Trophoblast cell (in vitro differentiated cells and primary cell): ENCODE data around the gene ABAT.
"Not testable (repeated sequence)": the region's sequence is repeated elsewhere in the genome, so short reads cannot be mapped to it uniquely, and the experiment has no call there.

Experiments
- DNase-seq, 2 donors: peaks; one replicate each; pipeline ENCODE4 v3.0.0-alpha.2; 2016
- H2AFZ ChIP-seq: 2 replicates; pipeline ENCODE4 v1.6.1; 2013; ENCODE audit warnings: low read length, moderate library complexity, mild to moderate bottlenecking; ENCODE audit not compliant: insufficient read depth, poor library complexity
- H2AK5ac ChIP-seq: 2 replicates; pipeline ENCODE4 v1.6.1; 2013; ENCODE audit warnings: mild to moderate bottlenecking, low read length
- H2BK120ac ChIP-seq: 2 replicates; pipeline ENCODE4 v1.6.1; 2013; ENCODE audit warnings: low read length, mild to moderate bottlenecking, moderate library complexity; ENCODE audit not compliant: insufficient read depth, poor library complexity
- H2BK12ac ChIP-seq: 2 replicates; pipeline ENCODE4 v1.6.1; 2013; ENCODE audit warnings: mild to moderate bottlenecking, low read length, moderate library complexity
- H2BK5ac ChIP-seq: 2 replicates; pipeline ENCODE4 v1.6.1; 2013; ENCODE audit warnings: low read length, low read depth, moderate library complexity, mild to moderate bottlenecking; ENCODE audit not compliant: poor library complexity
- H3K14ac ChIP-seq: 2 replicates; pipeline ENCODE4 v1.6.1; 2013; ENCODE audit warnings: mild to moderate bottlenecking, low read length
- H3K18ac ChIP-seq: 2 replicates; pipeline ENCODE4 v1.6.1; 2013; ENCODE audit warnings: mild to moderate bottlenecking, low read length
- H3K23ac ChIP-seq: 2 replicates; pipeline ENCODE4 v1.6.1; 2013; ENCODE audit warnings: low read length
- H3K27ac ChIP-seq: 2 replicates; pipeline ENCODE4 v1.5.1; 2013; ENCODE audit warnings: low read depth, mild to moderate bottlenecking, inconsistent platforms, low read length, moderate library complexity
- H3K27me3 ChIP-seq: 2 replicates; pipeline ENCODE4 v1.6.1; 2013; ENCODE audit warnings: inconsistent platforms, mild to moderate bottlenecking, low read length, moderate library complexity; ENCODE audit not compliant: insufficient read depth
- H3K36me3 ChIP-seq, 2 experiments: 1 replicate in 1 of 2; 2 replicates in 1 of 2; pipeline ENCODE4 v1.6.1; 2013; ENCODE audit warnings: low read length in 2 of 2, mild to moderate bottlenecking in 2 of 2, moderate library complexity in 1 of 2; ENCODE audit not compliant: insufficient read depth in 2 of 2, control insufficient read depth in 1 of 2
- H3K4ac ChIP-seq: 2 replicates; pipeline ENCODE4 v1.6.1; 2013; ENCODE audit warnings: low read depth, mild to moderate bottlenecking, low read length, moderate library complexity
- H3K4me1 ChIP-seq, 2 experiments: 1 replicate in 1 of 2; 2 replicates in 1 of 2; pipeline ENCODE4 v1.6.1; 2013; ENCODE audit warnings: low read length in 2 of 2, mild to moderate bottlenecking in 2 of 2, moderate library complexity in 1 of 2; ENCODE audit not compliant: insufficient read depth in 2 of 2, control insufficient read depth in 1 of 2
- H3K4me2 ChIP-seq: 2 replicates; pipeline ENCODE4 v1.6.1; 2013; ENCODE audit warnings: inconsistent platforms, mild to moderate bottlenecking, low read length, moderate library complexity
- H3K4me3 ChIP-seq: 2 replicates; pipeline ENCODE4 v1.5.1; 2013; ENCODE audit warnings: mild to moderate bottlenecking, low read depth, low read length, inconsistent platforms
- H3K79me1 ChIP-seq: one replicate; pipeline ENCODE4 v1.6.1; 2013; ENCODE audit warnings: low read length
- H3K79me2 ChIP-seq: 2 replicates; pipeline ENCODE4 v1.6.1; 2013; ENCODE audit warnings: low read length, mild to moderate bottlenecking; ENCODE audit not compliant: control insufficient read depth, insufficient read depth, poor library complexity
- H3K9ac ChIP-seq: 2 replicates; pipeline ENCODE4 v1.6.1; 2013; ENCODE audit warnings: mild to moderate bottlenecking, low read length
- H3K9me3 ChIP-seq: 2 replicates; pipeline ENCODE4 v1.6.1; 2013; ENCODE audit warnings: low read depth, mild to moderate bottlenecking, control low read depth, inconsistent platforms, low read length; ENCODE audit not compliant: insufficient read depth
- H4K12ac ChIP-seq: 2 replicates; pipeline ENCODE4 v1.6.1; 2013; ENCODE audit warnings: low read depth, mild to moderate bottlenecking, low read length, moderate library complexity
- H4K8ac ChIP-seq: 2 replicates; pipeline ENCODE4 v1.6.1; 2013; ENCODE audit warnings: low read depth, mild to moderate bottlenecking, low read length, moderate library complexity
- H4K91ac ChIP-seq: one replicate; pipeline ENCODE4 v1.6.1; 2013; ENCODE audit warnings: low read depth, mild to moderate bottlenecking, low read length, moderate library complexity
- WGBS: extraction: QIAGEN DNeasy Blood & Tissue Kit; methylation state at CpG from one replicate; pipeline ENCODE4 v1.1.7; 2013; ENCODE audit warnings: missing lambda C conversion rate; ENCODE audit not compliant: insufficient read length, insufficient coverage; ENCODE audit errors: extremely low coverage; 5-methylcytosine and 5-hydroxymethylcytosine counted together

ABAT gene

DNA sequence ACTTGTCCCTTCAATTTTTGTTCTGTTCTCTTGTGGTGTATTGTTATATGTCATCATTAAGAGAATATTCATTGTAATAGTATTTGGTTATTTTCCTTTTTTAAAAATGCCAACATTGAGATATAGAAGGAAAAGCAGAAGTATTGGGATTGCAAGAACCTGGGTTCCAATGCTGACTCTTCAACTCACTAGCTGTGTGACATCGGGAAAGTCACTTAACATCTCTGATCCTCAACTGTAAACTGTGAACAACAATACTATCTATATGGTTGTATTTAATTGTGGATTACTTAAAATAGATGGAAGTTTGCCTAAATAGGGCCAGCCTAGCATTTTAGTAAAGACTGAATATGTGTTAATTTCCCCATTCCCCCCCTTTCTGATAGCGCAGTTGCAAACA lies 67.2 kb downstream of the ABAT start:
- no peak overlapping the region for H2BK12ac ChIP-seq
- WGBS, result no CpG with 5 or more reads among the region's 2 CpGs

DNA sequence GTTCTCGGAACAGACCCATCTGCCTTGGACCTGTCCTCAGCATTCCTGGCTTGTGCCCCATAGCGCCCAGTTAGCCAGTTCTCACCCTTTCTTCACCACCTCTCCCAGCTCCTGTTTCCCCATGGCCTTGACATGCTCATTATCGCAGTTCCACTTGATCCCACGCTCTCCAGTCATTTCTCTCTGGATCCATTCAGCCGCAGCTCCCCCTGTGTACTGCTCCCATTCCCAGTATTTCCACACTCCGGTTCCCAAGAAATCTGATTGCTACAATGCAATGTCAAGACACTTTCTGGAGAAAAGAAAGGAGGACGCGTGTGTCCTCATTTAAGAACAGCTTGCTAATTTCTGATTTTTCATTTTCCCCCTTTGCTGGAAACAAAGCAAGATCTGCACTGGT lies 67.7 kb downstream of the ABAT start:
- Histone ChIP-seq H4K8ac (no peak overlapping the region), H4K91ac (no peak overlapping the region), H2BK5ac (no peak overlapping the region), H2BK12ac (no peak overlapping the region), H3K27ac (no peak overlapping the region), H3K9me3 (peaks cover 4% of the 10 kb centered on the region), H3K4me2 (no peak overlapping the region), H2BK120ac (no peak overlapping the region), H3K9ac (no peak overlapping the region), H3K79me1 (no peaks in the 10 kb centered on the region), H3K27me3 (no peaks in the 10 kb centered on the region), H3K79me2 (no peaks in the 10 kb centered on the region), H3K36me3 (no peaks in the 10 kb centered on the region), H3K4ac (no peak overlapping the region), H3K23ac (no peak overlapping the region), H3K4me3 (no peak overlapping the region), H2AFZ (no peak overlapping the region), H2AK5ac (no peak overlapping the region), H3K4me1 (no peaks in the 10 kb centered on the region), H4K12ac (no peak overlapping the region), H3K14ac (no peak overlapping the region), H3K18ac (no peak overlapping the region)
- WGBS, result no CpG with 5 or more reads among the region's 8 CpGs
- DNase-seq, result no peak

More for the DNA sequence above, 67.2 kb downstream of the ABAT start:
- Histone ChIP-seq H2AFZ (no peak overlapping the region), H3K27me3 (no peaks in the 10 kb centered on the region), H3K4me2 (no peak overlapping the region), H3K27ac (no peak overlapping the region), H3K18ac (no peak overlapping the region), H3K79me1 (no peaks in the 10 kb centered on the region), H3K36me3 (no peaks in the 10 kb centered on the region), H4K8ac (no peak overlapping the region), H3K9me3 (peaks cover 4% of the 10 kb centered on the region), H3K4me1 (no peaks in the 10 kb centered on the region), H4K91ac (no peak overlapping the region), H3K79me2 (no peaks in the 10 kb centered on the region), H3K14ac (no peak overlapping the region), H3K4ac (no peak overlapping the region), H2BK120ac (no peak overlapping the region), H3K4me3 (no peak overlapping the region), H2BK5ac (no peak overlapping the region), H3K9ac (no peak overlapping the region), H4K12ac (no peak overlapping the region), H3K23ac (no peak overlapping the region), H2AK5ac (no peak overlapping the region)
- no peak for DNase-seq

DNA sequence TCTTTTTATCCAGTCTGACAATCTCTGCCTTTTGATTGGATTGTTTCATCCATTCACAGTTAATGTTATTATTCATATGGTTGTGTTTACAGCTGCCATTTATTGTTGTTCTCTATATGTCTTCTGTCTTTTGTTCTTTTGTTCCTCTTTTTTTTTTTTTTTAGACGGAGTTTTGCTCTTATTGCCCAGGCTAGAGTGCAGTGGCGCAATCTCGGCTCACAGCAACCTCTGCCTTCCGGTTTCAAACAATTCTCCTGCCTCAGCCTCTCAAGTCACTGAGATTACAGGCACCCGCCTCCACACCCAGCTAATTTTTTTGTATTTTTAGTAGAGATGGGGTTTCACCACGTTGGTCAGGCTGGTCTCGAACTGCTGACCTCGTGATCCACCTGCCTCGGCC lies 74.5 kb downstream of the ABAT start:
- not testable (repeated sequence) for H2AK5ac ChIP-seq, H3K4me1 ChIP-seq, H3K9ac ChIP-seq, H3K4ac ChIP-seq, H3K9me3 ChIP-seq, H3K79me2 ChIP-seq, H3K27me3 ChIP-seq, H2BK5ac ChIP-seq, H3K79me1 ChIP-seq, H4K91ac ChIP-seq, DNase-seq, H3K14ac ChIP-seq, H3K36me3 ChIP-seq, H3K4me2 ChIP-seq, H3K18ac ChIP-seq, H3K27ac ChIP-seq, H4K12ac ChIP-seq, H3K23ac ChIP-seq, H3K4me3 ChIP-seq, H4K8ac ChIP-seq, H2BK120ac ChIP-seq, H2BK12ac ChIP-seq, H2AFZ ChIP-seq
- no CpG with 5 or more reads among the region's 9 CpGs for whole genome bisulfite sequencing

DNA sequence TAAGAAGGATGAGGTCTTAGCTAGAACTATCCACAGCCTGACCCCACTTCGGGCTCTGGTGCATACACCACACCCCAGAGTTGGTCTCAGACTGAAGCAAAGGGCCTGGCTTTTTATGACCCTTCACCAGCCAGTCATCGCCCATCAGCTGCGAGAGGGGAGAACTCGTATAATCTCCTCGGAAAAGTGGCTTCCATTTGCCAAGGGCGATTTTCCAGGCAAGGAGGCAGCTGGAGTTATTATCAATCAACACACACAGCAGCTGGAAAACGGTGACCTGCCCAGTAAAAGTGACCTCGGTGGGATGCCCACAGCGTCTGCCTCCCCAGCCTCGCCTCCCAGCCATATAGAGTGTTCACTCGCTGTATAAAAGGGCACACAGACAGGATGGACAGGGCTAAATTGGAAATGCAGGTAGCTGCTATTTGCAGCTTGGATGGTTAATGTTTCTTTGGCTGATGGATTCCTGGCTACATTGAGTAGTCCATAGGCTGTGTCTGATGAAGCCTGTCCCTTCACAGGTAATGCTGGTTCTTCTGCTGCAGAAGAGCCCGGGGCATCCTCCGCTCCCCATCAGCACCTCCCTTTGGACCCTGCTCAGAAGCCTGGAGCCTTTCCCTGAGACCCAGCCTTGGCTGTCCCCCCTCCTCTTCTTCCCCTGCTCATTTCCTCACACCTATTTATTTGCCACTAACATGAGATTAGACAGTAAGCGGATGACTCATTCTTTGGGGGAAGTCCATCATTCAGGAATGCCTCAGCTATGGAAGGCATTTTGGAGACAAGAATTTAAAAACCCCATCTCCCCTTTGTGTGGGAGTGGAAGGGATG lies 77.3 kb downstream of the ABAT start:
- H3K27me3 ChIP-seq, result no peaks in the 10 kb centered on the region
- no peaks in the 10 kb centered on the region for H3K9me3 ChIP-seq
- no peaks in the 10 kb centered on the region for H3K79me1 ChIP-seq
- H3K4ac ChIP-seq, result no peak overlapping the region
- H4K12ac ChIP-seq, result no peak overlapping the region
- no peak overlapping the region for H3K23ac ChIP-seq
- no peaks in the 10 kb centered on the region for H3K36me3 ChIP-seq
- no peak overlapping the region for H2AFZ ChIP-seq
- H3K18ac ChIP-seq, result no peak overlapping the region
- H3K27ac ChIP-seq, result no peak overlapping the region
- H2BK12ac ChIP-seq, result no peak overlapping the region
- no peak overlapping the region for H4K8ac ChIP-seq
- H4K91ac ChIP-seq, result no peak overlapping the region
- H3K9ac ChIP-seq, result no peak overlapping the region
- WGBS, result no CpG with 5 or more reads among the region's 14 CpGs
- H2BK120ac ChIP-seq, result no peak overlapping the region
- no peak overlapping the region for H2AK5ac ChIP-seq
- H3K4me2 ChIP-seq, result no peak overlapping the region
- H3K4me3 ChIP-seq, result no peak overlapping the region
- H3K79me2 ChIP-seq, result no peaks in the 10 kb centered on the region
- H2BK5ac ChIP-seq, result no peak overlapping the region
- H3K4me1 ChIP-seq, result peaks cover 7 to 10% of the 10 kb centered on the region in 2 experiments
- peak; percentile 29 to 78 for DNase-seq
- H3K14ac ChIP-seq, result no peak overlapping the region
